Fibroblast of pulmonary artery (primary cell): ENCODE results near the gene GIN1.
A peak's percentile ranks its signal among the peaks of the same experiment; 100 is the strongest.

Source experiments
- DNase-seq: peaks from one replicate; pipeline ENCODE4 v3.0.0-alpha.2; 2010; ENCODE audit warnings: low read depth
- H3K4me3 ChIP-seq: replicated peaks from 2 replicates; pipeline ENCODE4 v1.5.1; 2011; ENCODE audit warnings: low read depth, mild to moderate bottlenecking, control low read depth, low read length, moderate library complexity
- CTCF ChIP-seq: IDR thresholded peaks from 2 replicates; pipeline ENCODE4 v1.5.1; 2011; ENCODE audit warnings: mild to moderate bottlenecking, control low read depth, low read length, inconsistent platforms; ENCODE audit errors: missing control alignments

The GIN1 gene

GRCh38 chr5:103094737-103095136 lies 25.2 kb downstream of the GIN1 start:
- no peak for DNase-seq
- H3K4me3 ChIP-seq: no peak overlapping the region
- TF ChIP-seq CTCF: no peak

GRCh38 chr5:103093727-103094126 lies 26.2 kb downstream of the GIN1 start:
- H3K4me3 ChIP-seq: no peak overlapping the region
- DNase-seq: no peak
- no peak for TF ChIP-seq CTCF

DNA sequence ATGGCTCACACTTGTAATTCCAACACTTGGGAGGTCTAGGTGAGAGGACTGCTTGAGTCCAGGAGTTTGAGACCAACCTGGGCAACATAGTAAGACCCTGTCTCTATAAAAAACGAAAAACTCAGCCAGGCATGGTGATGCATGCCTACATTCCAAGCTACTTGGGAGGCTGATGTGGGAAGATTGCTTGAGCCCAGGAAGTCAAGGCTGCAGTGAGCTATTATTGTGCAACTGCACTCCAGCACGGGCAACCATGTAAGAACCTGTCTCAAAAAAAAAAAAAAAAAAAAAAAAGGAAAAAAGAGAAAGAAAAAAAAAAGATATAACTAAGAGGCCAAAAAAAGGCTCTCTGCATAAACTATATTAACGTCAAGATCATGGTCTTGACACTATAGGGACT lies 27.3 kb downstream of the GIN1 start:
- peak; percentile 10 for DNase-seq
- no peak overlapping the region for H3K4me3 ChIP-seq
- TF ChIP-seq CTCF: no peak

DNA sequence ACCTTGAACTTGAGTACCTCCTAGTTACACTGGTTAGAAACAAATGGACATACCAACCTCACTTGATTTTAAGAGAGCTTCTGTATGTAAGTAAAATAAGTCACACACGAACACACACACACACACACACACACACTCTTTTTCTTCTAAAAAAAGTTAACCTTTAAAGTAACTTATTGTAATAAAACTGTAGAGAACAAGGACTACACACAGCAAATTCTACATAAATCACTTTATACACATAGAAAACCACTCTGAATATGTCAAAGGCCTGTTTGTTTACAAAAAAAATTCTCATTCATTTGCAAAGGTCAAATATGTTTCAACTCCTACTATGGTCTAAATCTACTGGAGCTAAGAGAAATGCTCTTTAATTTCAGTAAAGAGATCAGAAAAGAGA lies 29.1 kb downstream of the GIN1 start:
- no peak overlapping the region for H3K4me3 ChIP-seq
- no peak for DNase-seq
- TF ChIP-seq CTCF: no peak

- DNase-seq: no peak
- H3K4me3 ChIP-seq: no peak overlapping the region
- no peak for TF ChIP-seq CTCF
These were observed 30.7 kb downstream of the GIN1 start for GRCh38 chr5:103089272-103089671.

DNA sequence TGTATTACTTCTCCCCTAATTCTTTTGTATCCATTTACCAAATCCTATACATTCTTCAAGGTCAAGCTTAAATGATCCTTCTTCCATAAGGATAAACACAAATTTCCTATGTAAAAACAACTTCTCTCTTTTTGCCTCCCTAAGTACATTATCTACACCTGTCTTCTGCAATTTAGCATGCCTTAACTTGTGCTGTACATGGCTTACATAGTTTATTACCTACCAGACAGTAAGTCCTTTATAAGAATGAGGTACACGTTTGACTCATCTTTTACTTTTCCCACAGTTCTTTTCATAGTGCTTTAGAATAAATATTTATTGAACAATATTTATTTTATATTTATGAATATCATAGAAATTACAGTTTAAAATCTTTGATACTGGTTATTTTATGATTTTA lies 33.4 kb downstream of the GIN1 start:
- TF ChIP-seq CTCF: no peak

DNA sequence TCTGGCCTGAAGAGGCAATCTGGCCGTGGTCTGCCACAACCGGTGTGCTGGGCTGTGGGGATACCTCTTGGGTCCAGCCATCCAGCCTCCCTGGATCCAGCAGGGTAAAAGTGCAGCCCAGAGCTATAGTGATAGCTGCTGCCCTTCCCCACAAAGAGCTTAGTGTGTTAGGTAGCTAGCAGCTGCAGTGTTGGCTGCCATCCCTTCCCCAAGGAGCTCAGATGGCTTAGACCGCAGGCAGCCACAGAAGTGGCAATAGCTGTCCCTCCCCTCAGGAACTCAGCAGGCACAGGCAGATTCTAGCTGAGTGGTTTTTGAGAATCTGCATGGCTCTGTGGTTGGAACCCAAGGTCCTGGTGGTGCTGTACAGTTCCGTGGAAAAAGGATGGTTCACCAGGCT lies 40.1 kb downstream of the GIN1 start:
- DNase-seq: no peak
- H3K4me3 ChIP-seq: no peak overlapping the region
- TF ChIP-seq CTCF: no peak

More for the DNA sequence above, 33.4 kb downstream of the GIN1 start:
- no peak for DNase-seq
- H3K4me3 ChIP-seq: no peak overlapping the region
